Stimulated activated CD8-positive, alpha-beta memory T cell treated with anti-CD3 and anti-CD28 coated beads, Interleukin-4, amount 100 ng/mL, for 1 hour (primary cell): ENCODE results near the gene CAPN10.
"Not testable (repeated sequence)": the region's sequence is repeated elsewhere in the genome, so short reads cannot be mapped to it uniquely, and the experiment has no call there.

Source experiments
- DNase-seq, 2 donors: peaks; one replicate each; pipeline ENCODE4 v3.0.0-alpha.2; 2020; ENCODE audit warnings: low read depth in 2 of 2, low spot score in 1 of 2

CAPN10 gene

GRCh38 chr2:240563231-240563630 lies 23.3 kb upstream of the CAPN10 start:
- not testable (repeated sequence) for DNase-seq

- no peak for DNase-seq
Measured at GRCh38 chr2:240563951-240564560, 22.5 kb upstream of the CAPN10 start.

GRCh38 chr2:240564561-240565332 lies 21.8 kb upstream of the CAPN10 start:
- DNase-seq: no peak

GRCh38 chr2:240565333-240566202 lies 21.0 kb upstream of the CAPN10 start:
- DNase-seq: peak; percentile 83 to 86

- peak; percentile 87 to 89 for DNase-seq
Measured at GRCh38 chr2:240566203-240567136, 20.1 kb upstream of the CAPN10 start.

- DNase-seq: no peak
Measured at GRCh38 chr2:240567137-240567871, 19.2 kb upstream of the CAPN10 start.

- DNase-seq: no peak
Measured at GRCh38 chr2:240567872-240568677, 18.5 kb upstream of the CAPN10 start, which contains the start of gene RNPEPL1. RNPEPL1 (plus strand) TSS chr2:240568484; CDS start chr2:240568587, 103 bp downstream.

GRCh38 chr2:240568678-240569522 lies 17.6 kb upstream of the CAPN10 start:
- no peak for DNase-seq

GRCh38 chr2:240569523-240569997 lies 17.0 kb upstream of the CAPN10 start:
- no peak for DNase-seq

- no peak for DNase-seq
Measured at GRCh38 chr2:240569998-240570530, 16.5 kb upstream of the CAPN10 start.

- no peak for DNase-seq
Measured at GRCh38 chr2:240570531-240571313, 15.8 kb upstream of the CAPN10 start.

GRCh38 chr2:240571314-240571973 lies 15.1 kb upstream of the CAPN10 start:
- no peak for DNase-seq

GRCh38 chr2:240572141-240573031 lies 14.1 kb upstream of the CAPN10 start:
- DNase-seq: no peak

GRCh38 chr2:240573071-240573515 lies 13.4 kb upstream of the CAPN10 start:
- DNase-seq: no peak
